ENCODE results near the gene TMEM181.
"Not testable (repeated sequence)": the region's sequence is repeated elsewhere in the genome, so short reads cannot be mapped to it uniquely, and the experiment has no call there.

TMEM181 gene

DNA sequence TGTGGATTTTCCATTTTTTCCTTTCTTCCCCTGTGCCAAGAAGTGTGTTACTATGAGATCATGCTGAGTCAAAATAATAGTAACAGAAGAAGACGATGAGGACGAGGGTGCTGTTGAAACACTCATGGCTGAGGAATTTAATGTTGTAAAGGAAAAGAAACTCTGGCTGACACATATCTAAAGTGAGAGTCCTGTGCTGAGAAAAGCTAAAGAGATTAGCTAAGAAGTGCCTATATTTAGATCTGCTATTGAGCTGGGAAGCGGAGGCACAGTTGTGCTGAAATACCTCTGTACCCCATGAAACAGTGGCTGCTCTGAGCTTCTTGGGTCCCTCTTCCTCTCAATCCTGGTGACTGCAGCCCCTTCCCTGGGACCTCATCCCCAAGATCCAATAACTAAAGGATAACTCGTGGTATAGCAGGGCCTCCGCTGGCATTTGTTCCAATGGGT lies 88.8 kb downstream of the TMEM181 start:
- H2AFZ ChIP-seq (ENCODE audit: low read depth, low read length, severe bottlenecking): no peak overlapping the region
- no peak overlapping the region for H3K9ac ChIP-seq (ENCODE audit: low read length)
- peaks cover 6% of the 10 kb centered on the region for H3K79me2 ChIP-seq (ENCODE audit: insufficient read depth, low read length)
- no peaks in the 10 kb centered on the region for H3K27me3 ChIP-seq (ENCODE audit: low read length)
- H3K4me3 ChIP-seq (ENCODE audit: insufficient read depth, low read length, poor library complexity, severe bottlenecking): no peak overlapping the region
- H3K9me3 ChIP-seq (ENCODE audit: insufficient read depth, low read length): no peaks in the 10 kb centered on the region
- no peak overlapping the region for H3K27ac ChIP-seq (ENCODE audit: low read depth, low read length)
- TF ChIP-seq, protein P1, sequence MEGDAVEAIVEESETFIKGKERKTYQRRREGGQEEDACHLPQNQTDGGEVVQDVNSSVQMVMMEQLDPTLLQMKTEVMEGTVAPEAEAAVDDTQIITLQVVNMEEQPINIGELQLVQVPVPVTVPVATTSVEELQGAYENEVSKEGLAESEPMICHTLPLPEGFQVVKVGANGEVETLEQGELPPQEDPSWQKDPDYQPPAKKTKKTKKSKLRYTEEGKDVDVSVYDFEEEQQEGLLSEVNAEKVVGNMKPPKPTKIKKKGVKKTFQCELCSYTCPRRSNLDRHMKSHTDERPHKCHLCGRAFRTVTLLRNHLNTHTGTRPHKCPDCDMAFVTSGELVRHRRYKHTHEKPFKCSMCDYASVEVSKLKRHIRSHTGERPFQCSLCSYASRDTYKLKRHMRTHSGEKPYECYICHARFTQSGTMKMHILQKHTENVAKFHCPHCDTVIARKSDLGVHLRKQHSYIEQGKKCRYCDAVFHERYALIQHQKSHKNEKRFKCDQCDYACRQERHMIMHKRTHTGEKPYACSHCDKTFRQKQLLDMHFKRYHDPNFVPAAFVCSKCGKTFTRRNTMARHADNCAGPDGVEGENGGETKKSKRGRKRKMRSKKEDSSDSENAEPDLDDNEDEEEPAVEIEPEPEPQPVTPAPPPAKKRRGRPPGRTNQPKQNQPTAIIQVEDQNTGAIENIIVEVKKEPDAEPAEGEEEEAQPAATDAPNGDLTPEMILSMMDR (IDR thresholded peaks at IDR 0.05; ENCODE audit: insufficient read depth, low read length, poor library complexity, severe bottlenecking): no peak
- TF ChIP-seq EZH2phosphoT487 (conservative IDR thresholded peaks at IDR 0.05; ENCODE audit: low read length): no peak
- H3F3A ChIP-seq (ENCODE audit: insufficient read depth): 0 out of 2 replicates have a peak, but pooled peaks cover 4% of the 10 kb centered on the region
- H3K36me3 ChIP-seq (ENCODE audit: low read length): no peaks in the 10 kb centered on the region
- no peaks in the 10 kb centered on the region for H4K20me1 ChIP-seq (ENCODE audit: low read depth, low read length)
- no peaks in the 10 kb centered on the region for H3K9me2 ChIP-seq (replicated peaks; ENCODE audit: insufficient read depth, low read length)
- H3K4me2 ChIP-seq (ENCODE audit: low read depth, low read length, poor library complexity, severe bottlenecking): no peak overlapping the region

DNA sequence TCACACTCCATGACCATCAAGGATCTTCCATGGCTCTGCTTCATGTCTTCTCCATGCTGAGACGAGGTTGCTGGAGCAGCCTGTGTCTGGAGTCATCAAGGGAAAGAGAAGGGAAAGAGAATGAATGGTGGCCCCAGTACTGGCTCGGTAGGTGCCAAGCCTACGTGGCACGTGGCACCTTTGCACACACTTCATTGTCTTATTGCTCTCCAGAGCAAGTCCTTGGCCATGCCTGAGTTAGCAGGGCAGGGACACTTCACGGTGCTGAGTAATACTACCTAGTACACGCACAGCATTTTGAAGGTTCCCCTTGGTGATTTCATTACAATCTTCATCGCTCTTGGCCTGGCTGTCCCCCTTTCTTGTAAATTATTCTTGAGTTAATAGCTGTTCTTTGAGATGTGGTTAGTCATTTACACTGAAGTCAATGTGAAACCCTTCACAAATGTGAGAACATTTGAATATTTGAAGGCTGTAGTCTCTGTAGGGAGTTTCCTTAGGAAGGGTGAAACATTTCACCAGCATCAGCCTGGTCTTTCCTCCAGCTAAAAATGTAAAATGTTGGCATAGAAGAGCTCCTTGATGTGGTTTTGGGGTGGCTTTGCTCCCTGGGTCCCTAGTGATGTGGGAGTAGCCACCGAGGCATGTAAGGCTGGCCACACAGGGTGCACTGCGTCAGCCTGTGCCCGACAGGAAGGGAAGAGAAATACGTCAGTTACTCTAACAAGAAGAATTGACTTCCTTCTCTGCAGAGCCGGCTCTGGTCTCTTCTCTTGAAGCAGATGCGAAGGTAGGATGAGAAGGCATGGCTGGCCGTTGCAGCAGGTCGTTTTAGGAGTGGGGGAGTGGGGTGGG lies 89.6 kb downstream of the TMEM181 start, which contains the start of gene SYTL3:
TSS of gene SYTL3 (plus strand) at position 766 of the 855 bp plus-strand sequence. CDS start 13,215 bp downstream, outside the sequence.
- Histone ChIP-seq H3K36me3 (ENCODE audit: low read length) (no peaks in the 10 kb centered on the region), H3F3A (ENCODE audit: insufficient read depth) (0 out of 2 replicates have a peak, but pooled peaks cover 4% of the 10 kb centered on the region), H3K9ac (ENCODE audit: low read length) (no peak within 1 kb of the TSS), H3K9me2 (replicated peaks; ENCODE audit: insufficient read depth, low read length) (no peaks in the 10 kb centered on the region), H3K79me2 (ENCODE audit: insufficient read depth, low read length) (no peaks in the 10 kb centered on the region), H4K20me1 (ENCODE audit: low read depth, low read length) (no peaks in the 10 kb centered on the region), H3K27me3 (ENCODE audit: low read length) (no peaks in the 10 kb centered on the region), H3K4me3 (ENCODE audit: insufficient read depth, low read length, poor library complexity, severe bottlenecking) (no peak within 1 kb of the TSS), H3K27ac (ENCODE audit: low read depth, low read length) (no peak within 1 kb of the TSS), H3K4me2 (ENCODE audit: low read depth, low read length, poor library complexity, severe bottlenecking) (peak within 1 kb of the TSS; percentile 28), H2AFZ (ENCODE audit: low read depth, low read length, severe bottlenecking) (peak within 1 kb of the TSS; percentile 52), H3K9me3 (ENCODE audit: insufficient read depth, low read length) (no peaks in the 10 kb centered on the region)
- TF ChIP-seq, protein P1 (IDR thresholded peaks at IDR 0.05; ENCODE audit: insufficient read depth, low read length, poor library complexity, severe bottlenecking): no peak
- no peak for TF ChIP-seq EZH2phosphoT487 (conservative IDR thresholded peaks at IDR 0.05; ENCODE audit: low read length)

DNA sequence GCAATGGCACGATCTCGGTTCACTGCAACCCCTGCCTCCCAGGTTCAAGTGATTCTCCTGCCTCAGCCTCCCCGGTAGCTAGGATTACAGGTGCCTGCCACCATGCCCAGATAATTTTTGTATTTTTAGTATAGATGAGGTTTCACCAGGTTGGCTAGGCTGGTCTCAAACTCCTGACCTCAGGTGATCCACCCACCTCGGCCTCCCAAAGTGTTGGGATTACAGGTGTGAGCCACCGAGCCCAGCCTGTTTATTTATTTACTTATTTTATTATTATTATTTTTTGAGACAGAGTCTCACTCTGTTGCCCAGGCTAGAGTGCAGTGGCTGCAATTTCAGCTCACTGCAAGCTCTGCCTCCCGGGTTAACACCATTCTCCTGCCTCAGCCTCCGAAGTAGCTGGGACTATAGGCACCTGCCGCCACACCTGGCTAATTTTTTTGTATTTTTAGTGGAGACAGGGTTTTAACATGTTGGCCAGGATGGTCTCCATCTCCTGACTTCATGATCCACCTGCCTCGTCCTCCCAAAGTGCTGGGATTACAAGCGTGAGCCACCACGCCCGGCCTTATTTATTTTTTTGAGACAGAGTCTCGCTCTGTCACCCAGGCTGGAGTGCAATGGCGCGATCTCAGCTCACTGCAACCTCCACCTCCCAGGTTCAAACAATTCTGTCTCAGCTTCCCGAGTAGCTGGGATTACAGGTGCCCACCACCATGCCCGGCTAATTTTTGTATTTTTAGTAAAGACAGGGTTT lies 92.3 kb downstream of the TMEM181 start:
- not testable (repeated sequence) for H3K36me3 ChIP-seq (ENCODE audit: low read length); H3K4me2 ChIP-seq (ENCODE audit: low read depth, low read length, poor library complexity, severe bottlenecking); H3K9me2 ChIP-seq (replicated peaks; ENCODE audit: insufficient read depth, low read length); H3K27ac ChIP-seq (ENCODE audit: low read depth, low read length); H2AFZ ChIP-seq (ENCODE audit: low read depth, low read length, severe bottlenecking); H3F3A ChIP-seq (ENCODE audit: insufficient read depth); H3K4me3 ChIP-seq (ENCODE audit: insufficient read depth, low read length, poor library complexity, severe bottlenecking); H3K79me2 ChIP-seq (ENCODE audit: insufficient read depth, low read length); H3K27me3 ChIP-seq (ENCODE audit: low read length); H3K9me3 ChIP-seq (ENCODE audit: insufficient read depth, low read length); H3K9ac ChIP-seq (ENCODE audit: low read length); H4K20me1 ChIP-seq (ENCODE audit: low read depth, low read length)

Measured in SU-DHL-6 (cell line).